HL-60 (cell line): Measurements from ENCODE around the gene CUTA.

Experiments
- CTCF ChIP-seq: IDR thresholded peaks from one replicate; pipeline ENCODE4 v1.5.1; 2011; ENCODE audit warnings: low read length, control low read depth, inconsistent platforms; ENCODE audit not compliant: insufficient read depth
- GABPA ChIP-seq: IDR thresholded peaks from 2 replicates; pipeline ENCODE4 v1.6.1; 2012; ENCODE audit warnings: low read depth
- SPI1 ChIP-seq: IDR thresholded peaks from 2 replicates; pipeline ENCODE4 v1.6.1; 2012; ENCODE audit warnings: low read depth, mild to moderate bottlenecking, borderline replicate concordance

GRCh38 chr6:33451606-33452005, 33.7 kb upstream of the CUTA start:
- no peak for TF ChIP-seq SPI1
- no peak for TF ChIP-seq CTCF
- no peak for TF ChIP-seq GABPA
